Measurements from ENCODE around the gene MRPS7.

The MRPS7 gene
- 25.3 to 38.3 (median 30.3) reads per million in 3 donors for total RNA-seq

- H3K27me3 ChIP-seq (replicated peaks; ENCODE audit: control insufficient read depth, insufficient read depth, low read length, poor library complexity, severe bottlenecking), result no peaks in the 10 kb centered on the region
- H3K27ac ChIP-seq (ENCODE audit: insufficient read depth, low read length, poor library complexity, severe bottlenecking), result peak within 1 kb of the TSS; percentile 96
- H3K36me3 ChIP-seq (ENCODE audit: control insufficient read depth, insufficient read depth, low read length), result peaks cover 21% of the 10 kb centered on the region
- peak; percentile 87 to 93 (median 92) for DNase-seq
- peaks cover 13% of the 10 kb centered on the region for H3K4me1 ChIP-seq (ENCODE audit: control insufficient read depth, insufficient read depth, low read length, poor library complexity, severe bottlenecking)
- peak within 1 kb of the TSS; percentile 83 for H3K4me3 ChIP-seq (ENCODE audit: insufficient read depth, low read depth, low read length, poor library complexity, severe bottlenecking)
- no peaks in the 10 kb centered on the region for H3K9me3 ChIP-seq (ENCODE audit: control insufficient read depth, low read length)
Observed at GRCh38 chr17:75261336-75262111, at the start of gene MRPS7, which contains the start of gene GGA3. MRPS7 (plus strand) TSS chr17:75261879; CDS start chr17:75261901, 22 bp downstream. GGA3 (minus strand) TSS chr17:75261606; CDS start chr17:75261587, 19 bp downstream.

GRCh38 chr17:75218131-75218530, 43.5 kb upstream of the MRPS7 start:
- Histone ChIP-seq H3K4me1 (ENCODE audit: control insufficient read depth, insufficient read depth, low read length, poor library complexity, severe bottlenecking) (no peaks in the 10 kb centered on the region), H3K9me3 (ENCODE audit: control insufficient read depth, low read length) (no peaks in the 10 kb centered on the region), H3K27ac (ENCODE audit: insufficient read depth, low read length, poor library complexity, severe bottlenecking) (no peak overlapping the region), H3K36me3 (ENCODE audit: control insufficient read depth, insufficient read depth, low read length) (peaks cover 62% of the 10 kb centered on the region), H3K4me3 (ENCODE audit: insufficient read depth, low read depth, low read length, poor library complexity, severe bottlenecking) (no peak overlapping the region), H3K27me3 (replicated peaks; ENCODE audit: control insufficient read depth, insufficient read depth, low read length, poor library complexity, severe bottlenecking) (no peaks in the 10 kb centered on the region)
- DNase-seq, result no peak

- Histone ChIP-seq H3K4me1 (ENCODE audit: control insufficient read depth, insufficient read depth, low read length, poor library complexity, severe bottlenecking) (no peaks in the 10 kb centered on the region), H3K4me3 (ENCODE audit: insufficient read depth, low read depth, low read length, poor library complexity, severe bottlenecking) (no peak overlapping the region), H3K36me3 (ENCODE audit: control insufficient read depth, insufficient read depth, low read length) (peaks cover 49% of the 10 kb centered on the region), H3K9me3 (ENCODE audit: control insufficient read depth, low read length) (no peaks in the 10 kb centered on the region), H3K27me3 (replicated peaks; ENCODE audit: control insufficient read depth, insufficient read depth, low read length, poor library complexity, severe bottlenecking) (no peaks in the 10 kb centered on the region), H3K27ac (ENCODE audit: insufficient read depth, low read length, poor library complexity, severe bottlenecking) (no peak overlapping the region)
- DNase-seq, result no peak
Observed at GRCh38 chr17:75219815-75220214, 41.9 kb upstream of the MRPS7 start.

GRCh38 chr17:75225016-75225415, 36.7 kb upstream of the MRPS7 start:
- H3K4me1 ChIP-seq (ENCODE audit: control insufficient read depth, insufficient read depth, low read length, poor library complexity, severe bottlenecking), result no peaks in the 10 kb centered on the region
- H3K4me3 ChIP-seq (ENCODE audit: insufficient read depth, low read depth, low read length, poor library complexity, severe bottlenecking), result no peak overlapping the region
- H3K36me3 ChIP-seq (ENCODE audit: control insufficient read depth, insufficient read depth, low read length), result peaks cover 34% of the 10 kb centered on the region
- H3K9me3 ChIP-seq (ENCODE audit: control insufficient read depth, low read length), result no peaks in the 10 kb centered on the region
- no peak for DNase-seq
- H3K27me3 ChIP-seq (replicated peaks; ENCODE audit: control insufficient read depth, insufficient read depth, low read length, poor library complexity, severe bottlenecking), result no peaks in the 10 kb centered on the region
- no peak overlapping the region for H3K27ac ChIP-seq (ENCODE audit: insufficient read depth, low read length, poor library complexity, severe bottlenecking)

GRCh38 chr17:75227729-75228128, 34.0 kb upstream of the MRPS7 start:
- Histone ChIP-seq H3K9me3 (ENCODE audit: control insufficient read depth, low read length) (no peaks in the 10 kb centered on the region), H3K27me3 (replicated peaks; ENCODE audit: control insufficient read depth, insufficient read depth, low read length, poor library complexity, severe bottlenecking) (no peaks in the 10 kb centered on the region), H3K4me3 (ENCODE audit: insufficient read depth, low read depth, low read length, poor library complexity, severe bottlenecking) (no peak overlapping the region), H3K4me1 (ENCODE audit: control insufficient read depth, insufficient read depth, low read length, poor library complexity, severe bottlenecking) (no peaks in the 10 kb centered on the region), H3K36me3 (ENCODE audit: control insufficient read depth, insufficient read depth, low read length) (peaks cover 50% of the 10 kb centered on the region), H3K27ac (ENCODE audit: insufficient read depth, low read length, poor library complexity, severe bottlenecking) (no peak overlapping the region)
- DNase-seq, result no peak

- Histone ChIP-seq H3K4me3 (ENCODE audit: insufficient read depth, low read depth, low read length, poor library complexity, severe bottlenecking) (no peak overlapping the region), H3K27me3 (replicated peaks; ENCODE audit: control insufficient read depth, insufficient read depth, low read length, poor library complexity, severe bottlenecking) (no peaks in the 10 kb centered on the region), H3K4me1 (ENCODE audit: control insufficient read depth, insufficient read depth, low read length, poor library complexity, severe bottlenecking) (no peaks in the 10 kb centered on the region), H3K27ac (ENCODE audit: insufficient read depth, low read length, poor library complexity, severe bottlenecking) (no peak overlapping the region), H3K9me3 (ENCODE audit: control insufficient read depth, low read length) (no peaks in the 10 kb centered on the region), H3K36me3 (ENCODE audit: control insufficient read depth, insufficient read depth, low read length) (peaks cover 55% of the 10 kb centered on the region)
- no peak for DNase-seq
Observed at GRCh38 chr17:75228305-75228704, 33.4 kb upstream of the MRPS7 start.

GRCh38 chr17:75228847-75229246, 32.8 kb upstream of the MRPS7 start:
- no peak for DNase-seq
- no peak overlapping the region for H3K4me3 ChIP-seq (ENCODE audit: insufficient read depth, low read depth, low read length, poor library complexity, severe bottlenecking)
- no peaks in the 10 kb centered on the region for H3K4me1 ChIP-seq (ENCODE audit: control insufficient read depth, insufficient read depth, low read length, poor library complexity, severe bottlenecking)
- no peaks in the 10 kb centered on the region for H3K27me3 ChIP-seq (replicated peaks; ENCODE audit: control insufficient read depth, insufficient read depth, low read length, poor library complexity, severe bottlenecking)
- no peaks in the 10 kb centered on the region for H3K9me3 ChIP-seq (ENCODE audit: control insufficient read depth, low read length)
- H3K27ac ChIP-seq (ENCODE audit: insufficient read depth, low read length, poor library complexity, severe bottlenecking), result no peak overlapping the region
- H3K36me3 ChIP-seq (ENCODE audit: control insufficient read depth, insufficient read depth, low read length), result peaks cover 55% of the 10 kb centered on the region

GRCh38 chr17:75231071-75231470, 30.6 kb upstream of the MRPS7 start:
- no peak for DNase-seq
- Histone ChIP-seq H3K36me3 (ENCODE audit: control insufficient read depth, insufficient read depth, low read length) (peaks cover 64% of the 10 kb centered on the region), H3K4me3 (ENCODE audit: insufficient read depth, low read depth, low read length, poor library complexity, severe bottlenecking) (no peak overlapping the region), H3K9me3 (ENCODE audit: control insufficient read depth, low read length) (no peaks in the 10 kb centered on the region), H3K27ac (ENCODE audit: insufficient read depth, low read length, poor library complexity, severe bottlenecking) (no peak overlapping the region), H3K4me1 (ENCODE audit: control insufficient read depth, insufficient read depth, low read length, poor library complexity, severe bottlenecking) (no peaks in the 10 kb centered on the region), H3K27me3 (replicated peaks; ENCODE audit: control insufficient read depth, insufficient read depth, low read length, poor library complexity, severe bottlenecking) (no peaks in the 10 kb centered on the region)

GRCh38 chr17:75231741-75232464, 29.8 kb upstream of the MRPS7 start:
- H3K4me1 ChIP-seq (ENCODE audit: control insufficient read depth, insufficient read depth, low read length, poor library complexity, severe bottlenecking), result no peaks in the 10 kb centered on the region
- H3K36me3 ChIP-seq (ENCODE audit: control insufficient read depth, insufficient read depth, low read length), result peaks cover 64% of the 10 kb centered on the region
- no peaks in the 10 kb centered on the region for H3K27me3 ChIP-seq (replicated peaks; ENCODE audit: control insufficient read depth, insufficient read depth, low read length, poor library complexity, severe bottlenecking)
- no peaks in the 10 kb centered on the region for H3K9me3 ChIP-seq (ENCODE audit: control insufficient read depth, low read length)
- no peak overlapping the region for H3K4me3 ChIP-seq (ENCODE audit: insufficient read depth, low read depth, low read length, poor library complexity, severe bottlenecking)
- no peak overlapping the region for H3K27ac ChIP-seq (ENCODE audit: insufficient read depth, low read length, poor library complexity, severe bottlenecking)
- DNase-seq, result no peak

- H3K4me3 ChIP-seq (ENCODE audit: insufficient read depth, low read depth, low read length, poor library complexity, severe bottlenecking), result no peak overlapping the region
- DNase-seq, result no peak
- no peaks in the 10 kb centered on the region for H3K4me1 ChIP-seq (ENCODE audit: control insufficient read depth, insufficient read depth, low read length, poor library complexity, severe bottlenecking)
- H3K27me3 ChIP-seq (replicated peaks; ENCODE audit: control insufficient read depth, insufficient read depth, low read length, poor library complexity, severe bottlenecking), result no peaks in the 10 kb centered on the region
- no peak overlapping the region for H3K27ac ChIP-seq (ENCODE audit: insufficient read depth, low read length, poor library complexity, severe bottlenecking)
- H3K36me3 ChIP-seq (ENCODE audit: control insufficient read depth, insufficient read depth, low read length), result peaks cover 72% of the 10 kb centered on the region
- no peaks in the 10 kb centered on the region for H3K9me3 ChIP-seq (ENCODE audit: control insufficient read depth, low read length)
Observed at GRCh38 chr17:75232786-75233185, 28.9 kb upstream of the MRPS7 start.

Measured in effector memory CD4-positive, alpha-beta T cell (primary cell).